ENCODE results near the gene CDH5. TPM values are rescaled to one million over a fixed set of nuclear protein-coding genes. Genes with fewer than 3 reads are reported as not detected.

The CDH5 gene
- total and polyA plus RNA-seq, 2 of the 13 experiments (the other 11 are each of a cell fraction or from before 2014, with no cell fraction given), result 0.71 to 1.1 TPM

- no peak for TF ChIP-seq ZNF597 (CRISPR knock-in tag; IDR thresholded peaks at IDR 0.05)
- TF ChIP-seq BATF2 (CRISPR knock-in tag; IDR thresholded peaks at IDR 0.05), result no peak
- no peak for TF ChIP-seq AKNA (CRISPR knock-in tag; IDR thresholded peaks at IDR 0.05; ENCODE audit: borderline replicate concordance)
- no peak for TF ChIP-seq RERE (CRISPR knock-in tag; IDR thresholded peaks at IDR 0.05; ENCODE audit: low read depth)
- TF ChIP-seq KAT8 (CRISPR knock-in tag; IDR thresholded peaks at IDR 0.05), result no peak
- no peak for TF ChIP-seq FOXO1 (CRISPR knock-in tag; IDR thresholded peaks at IDR 0.05)
- no peak for TF ChIP-seq ZGPAT (CRISPR knock-in tag; IDR thresholded peaks at IDR 0.05)
- TF ChIP-seq ZNF652 (CRISPR knock-in tag; IDR thresholded peaks at IDR 0.05; ENCODE audit: borderline replicate concordance, low read depth), result no peak
- no peak for TF ChIP-seq NFYB (CRISPR knock-in tag; IDR thresholded peaks at IDR 0.05)
Measured at GRCh38 chr16:66372898-66373155, 6.3 kb downstream of the CDH5 start (continued).

All from HepG2 (cell line).